ENCODE results near the gene COG5. TPM values are rescaled to one million over a fixed set of nuclear protein-coding genes. Genes with fewer than 3 reads are reported as not detected.

COG5 gene
- total and polyA plus RNA-seq, 2 experiments from 2014 or later = 15.4 to 36.5 TPM

GRCh38 chr7:107269790-107270189 lies 293.9 kb downstream of the COG5 start (continued):
- TF ChIP-seq, protein P1, sequence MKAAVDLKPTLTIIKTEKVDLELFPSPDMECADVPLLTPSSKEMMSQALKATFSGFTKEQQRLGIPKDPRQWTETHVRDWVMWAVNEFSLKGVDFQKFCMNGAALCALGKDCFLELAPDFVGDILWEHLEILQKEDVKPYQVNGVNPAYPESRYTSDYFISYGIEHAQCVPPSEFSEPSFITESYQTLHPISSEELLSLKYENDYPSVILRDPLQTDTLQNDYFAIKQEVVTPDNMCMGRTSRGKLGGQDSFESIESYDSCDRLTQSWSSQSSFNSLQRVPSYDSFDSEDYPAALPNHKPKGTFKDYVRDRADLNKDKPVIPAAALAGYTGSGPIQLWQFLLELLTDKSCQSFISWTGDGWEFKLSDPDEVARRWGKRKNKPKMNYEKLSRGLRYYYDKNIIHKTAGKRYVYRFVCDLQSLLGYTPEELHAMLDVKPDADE (IDR thresholded peaks at IDR 0.05) = no peak
- TF ChIP-seq ZNF114 (CRISPR knock-in tag; IDR thresholded peaks at IDR 0.05) = no peak

DNA sequence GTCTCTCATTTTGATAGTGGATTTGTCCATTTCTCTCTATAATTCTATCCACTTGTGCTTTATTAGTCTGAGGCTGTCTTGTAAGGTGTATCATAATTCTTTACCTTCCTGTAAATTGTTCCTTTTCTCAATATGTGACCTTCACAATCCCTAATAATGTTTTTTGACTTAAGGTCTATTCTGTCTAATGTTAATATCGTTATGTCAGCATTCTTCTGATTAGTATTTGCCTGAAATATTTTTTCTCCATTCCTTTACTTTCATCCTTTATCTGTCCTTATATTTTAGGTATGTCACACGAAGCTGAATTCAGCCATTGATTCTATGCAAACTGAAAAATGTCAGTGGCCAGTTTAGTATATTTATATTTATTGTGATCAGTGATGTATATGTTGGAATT lies 295.1 kb downstream of the COG5 start:
- Mint-ChIP-seq H3K4me1 (no peaks in the 10 kb centered on the region), H3K36me3 (ENCODE audit: low read depth) (peaks cover 4% of the 10 kb centered on the region; the same call in 1 of the 3 replicates), H3K27ac (no peak overlapping the region), H3K9me3 (no peaks in the 10 kb centered on the region), H3K27me3 (ENCODE audit: insufficient read depth, low read depth, poor library complexity) (peaks cover 3% of the 10 kb centered on the region), H3K4me3 (no peak overlapping the region)
- ATAC-seq (no peak), DNase-seq (ENCODE audit: low spot score) (no peak)
- TF ChIP-seq, protein P1 (IDR thresholded peaks at IDR 0.05) = no peak
- TF ChIP-seq CTCF (conservative IDR thresholded peaks at IDR 0.05; ENCODE audit: low read depth in 2 of 2) (no peak), POLR2AphosphoS5 (IDR thresholded peaks at IDR 0.05; ENCODE audit: low read depth) (no peak)
- Histone ChIP-seq H3K79me2 (replicated peaks; ENCODE audit: insufficient read depth) (no peaks in the 10 kb centered on the region), H3K36me3 (ENCODE audit: insufficient read depth) (no peaks in the 10 kb centered on the region), H3K4me3 (no peak overlapping the region), H3K27me3 (ENCODE audit: insufficient read depth) (no peaks in the 10 kb centered on the region), H3F3A (replicated peaks; ENCODE audit: low read depth) (no peaks in the 10 kb centered on the region), H3K27ac (ENCODE audit: low read depth) (no peak overlapping the region), H3K4me2 (no peak overlapping the region), H3K9me2 (ENCODE audit: insufficient read depth) (no peaks in the 10 kb centered on the region), H3K4me1 (ENCODE audit: insufficient read depth) (no peaks in the 10 kb centered on the region), H2AFZ (no peak overlapping the region), H4K20me1 (replicated peaks; ENCODE audit: insufficient read depth) (no peaks in the 10 kb centered on the region)

- DNase-seq (ENCODE audit: low spot score) = no peak
- ATAC-seq = no peak
- H3K4me1 ChIP-seq (ENCODE audit: insufficient read depth) = no peaks in the 10 kb centered on the region
- Mint-ChIP-seq H3K27ac (no peak overlapping the region), H3K4me3 (no peak overlapping the region), H3K4me1 (no peaks in the 10 kb centered on the region), H3K36me3 (ENCODE audit: low read depth) (peaks cover 4% of the 10 kb centered on the region; the same call in 1 of the 3 replicates), H3K27me3 (ENCODE audit: insufficient read depth, low read depth, poor library complexity) (peaks cover 3% of the 10 kb centered on the region), H3K9me3 (no peaks in the 10 kb centered on the region)
- no peak overlapping the region for H2AFZ ChIP-seq
- no peak overlapping the region for H3K4me3 ChIP-seq
- H3F3A ChIP-seq (replicated peaks; ENCODE audit: low read depth) = no peaks in the 10 kb centered on the region
- H3K4me2 ChIP-seq = no peak overlapping the region
- H4K20me1 ChIP-seq (replicated peaks; ENCODE audit: insufficient read depth) = no peaks in the 10 kb centered on the region
- H3K79me2 ChIP-seq (replicated peaks; ENCODE audit: insufficient read depth) = no peaks in the 10 kb centered on the region
- no peak overlapping the region for H3K27ac ChIP-seq (ENCODE audit: low read depth)
- no peaks in the 10 kb centered on the region for H3K36me3 ChIP-seq (ENCODE audit: insufficient read depth)
- H3K27me3 ChIP-seq (ENCODE audit: insufficient read depth) = no peaks in the 10 kb centered on the region
- H3K9me2 ChIP-seq (ENCODE audit: insufficient read depth) = no peaks in the 10 kb centered on the region
- no peak for TF ChIP-seq STAT1 (IDR thresholded peaks at IDR 0.05; ENCODE audit: unreplicated experiment)
- TF ChIP-seq JUNB (IDR thresholded peaks at IDR 0.05; ENCODE audit: unreplicated experiment) = no peak
- TF ChIP-seq ZNF114 (CRISPR knock-in tag; IDR thresholded peaks at IDR 0.05) = no peak
- TF ChIP-seq, protein P1 (IDR thresholded peaks at IDR 0.05) = no peak
- TF ChIP-seq NANOG (IDR thresholded peaks at IDR 0.05; ENCODE audit: borderline replicate concordance) = no peak
- TF ChIP-seq EZH2phosphoT487 (IDR thresholded peaks at IDR 0.05; ENCODE audit: unreplicated experiment) = no peak
- TF ChIP-seq, protein P2, sequence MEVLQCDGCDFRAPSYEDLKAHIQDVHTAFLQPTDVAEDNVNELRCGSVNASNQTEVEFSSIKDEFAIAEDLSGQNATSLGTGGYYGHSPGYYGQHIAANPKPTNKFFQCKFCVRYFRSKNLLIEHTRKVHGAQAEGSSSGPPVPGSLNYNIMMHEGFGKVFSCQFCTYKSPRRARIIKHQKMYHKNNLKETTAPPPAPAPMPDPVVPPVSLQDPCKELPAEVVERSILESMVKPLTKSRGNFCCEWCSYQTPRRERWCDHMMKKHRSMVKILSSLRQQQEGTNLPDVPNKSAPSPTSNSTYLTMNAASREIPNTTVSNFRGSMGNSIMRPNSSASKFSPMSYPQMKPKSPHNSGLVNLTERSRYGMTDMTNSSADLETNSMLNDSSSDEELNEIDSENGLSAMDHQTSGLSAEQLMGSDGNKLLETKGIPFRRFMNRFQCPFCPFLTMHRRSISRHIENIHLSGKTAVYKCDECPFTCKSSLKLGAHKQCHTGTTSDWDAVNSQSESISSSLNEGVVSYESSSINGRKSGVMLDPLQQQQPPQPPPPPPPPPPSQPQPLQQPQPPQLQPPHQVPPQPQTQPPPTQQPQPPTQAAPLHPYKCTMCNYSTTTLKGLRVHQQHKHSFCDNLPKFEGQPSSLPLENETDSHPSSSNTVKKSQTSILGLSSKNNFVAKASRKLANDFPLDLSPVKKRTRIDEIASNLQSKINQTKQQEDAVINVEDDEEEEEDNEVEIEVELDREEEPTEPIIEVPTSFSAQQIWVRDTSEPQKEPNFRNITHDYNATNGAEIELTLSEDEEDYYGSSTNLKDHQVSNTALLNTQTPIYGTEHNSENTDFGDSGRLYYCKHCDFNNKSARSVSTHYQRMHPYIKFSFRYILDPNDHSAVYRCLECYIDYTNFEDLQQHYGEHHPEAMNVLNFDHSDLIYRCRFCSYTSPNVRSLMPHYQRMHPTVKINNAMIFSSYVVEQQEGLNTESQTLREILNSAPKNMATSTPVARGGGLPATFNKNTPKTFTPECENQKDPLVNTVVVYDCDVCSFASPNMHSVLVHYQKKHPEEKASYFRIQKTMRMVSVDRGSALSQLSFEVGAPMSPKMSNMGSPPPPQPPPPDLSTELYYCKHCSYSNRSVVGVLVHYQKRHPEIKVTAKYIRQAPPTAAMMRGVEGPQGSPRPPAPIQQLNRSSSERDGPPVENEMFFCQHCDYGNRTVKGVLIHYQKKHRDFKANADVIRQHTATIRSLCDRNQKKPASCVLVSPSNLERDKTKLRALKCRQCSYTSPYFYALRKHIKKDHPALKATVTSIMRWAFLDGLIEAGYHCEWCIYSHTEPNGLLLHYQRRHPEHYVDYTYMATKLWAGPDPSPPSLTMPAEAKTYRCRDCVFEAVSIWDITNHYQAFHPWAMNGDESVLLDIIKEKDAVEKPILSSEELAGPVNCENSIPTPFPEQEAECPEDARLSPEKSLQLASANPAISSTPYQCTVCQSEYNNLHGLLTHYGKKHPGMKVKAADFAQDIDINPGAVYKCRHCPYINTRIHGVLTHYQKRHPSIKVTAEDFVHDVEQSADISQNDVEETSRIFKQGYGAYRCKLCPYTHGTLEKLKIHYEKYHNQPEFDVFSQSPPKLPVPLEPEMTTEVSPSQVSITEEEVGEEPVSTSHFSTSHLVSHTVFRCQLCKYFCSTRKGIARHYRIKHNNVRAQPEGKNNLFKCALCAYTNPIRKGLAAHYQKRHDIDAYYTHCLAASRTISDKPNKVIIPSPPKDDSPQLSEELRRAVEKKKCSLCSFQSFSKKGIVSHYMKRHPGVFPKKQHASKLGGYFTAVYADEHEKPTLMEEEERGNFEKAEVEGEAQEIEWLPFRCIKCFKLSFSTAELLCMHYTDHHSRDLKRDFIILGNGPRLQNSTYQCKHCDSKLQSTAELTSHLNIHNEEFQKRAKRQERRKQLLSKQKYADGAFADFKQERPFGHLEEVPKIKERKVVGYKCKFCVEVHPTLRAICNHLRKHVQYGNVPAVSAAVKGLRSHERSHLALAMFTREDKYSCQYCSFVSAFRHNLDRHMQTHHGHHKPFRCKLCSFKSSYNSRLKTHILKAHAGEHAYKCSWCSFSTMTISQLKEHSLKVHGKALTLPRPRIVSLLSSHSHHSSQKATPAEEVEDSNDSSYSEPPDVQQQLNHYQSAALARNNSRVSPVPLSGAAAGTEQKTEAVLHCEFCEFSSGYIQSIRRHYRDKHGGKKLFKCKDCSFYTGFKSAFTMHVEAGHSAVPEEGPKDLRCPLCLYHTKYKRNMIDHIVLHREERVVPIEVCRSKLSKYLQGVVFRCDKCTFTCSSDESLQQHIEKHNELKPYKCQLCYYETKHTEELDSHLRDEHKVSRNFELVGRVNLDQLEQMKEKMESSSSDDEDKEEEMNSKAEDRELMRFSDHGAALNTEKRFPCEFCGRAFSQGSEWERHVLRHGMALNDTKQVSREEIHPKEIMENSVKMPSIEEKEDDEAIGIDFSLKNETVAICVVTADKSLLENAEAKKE (CRISPR knock-in tag; IDR thresholded peaks at IDR 0.05) = no peak
Measured at GRCh38 chr7:107267138-107267537, 296.6 kb downstream of the COG5 start.
